HG02678 (cell line): ENCODE results near the gene TOM1L2.

Experiments
- ATAC-seq: cut with Tn5 transposase; IDR thresholded peaks from one replicate; pipeline ENCODE4 v1.9.1; 2021; ENCODE audit warnings: mild to moderate bottlenecking, moderate library complexity; ENCODE audit not compliant: unreplicated experiment

TOM1L2 gene

DNA sequence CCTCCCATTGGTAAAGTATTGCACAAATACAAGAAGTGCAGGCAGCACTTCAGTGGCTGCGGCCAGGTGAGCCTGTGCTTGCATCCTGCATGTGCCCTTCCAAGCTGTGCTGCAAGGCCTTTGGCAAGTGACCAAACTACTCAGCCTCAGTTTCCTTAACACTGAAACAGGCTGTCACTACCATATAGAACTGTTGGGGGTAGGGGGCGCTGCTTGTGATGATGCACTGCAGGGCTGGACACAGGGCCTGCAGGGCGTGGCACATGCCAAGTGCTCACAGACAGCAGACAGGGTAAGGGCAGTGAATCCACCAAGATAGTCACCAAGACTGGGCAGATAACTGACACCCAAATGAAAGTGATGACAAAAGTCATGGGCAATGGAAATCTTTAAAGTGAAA is 69.8 kb downstream of the TOM1L2 start:
- ATAC-seq, result no peak

DNA sequence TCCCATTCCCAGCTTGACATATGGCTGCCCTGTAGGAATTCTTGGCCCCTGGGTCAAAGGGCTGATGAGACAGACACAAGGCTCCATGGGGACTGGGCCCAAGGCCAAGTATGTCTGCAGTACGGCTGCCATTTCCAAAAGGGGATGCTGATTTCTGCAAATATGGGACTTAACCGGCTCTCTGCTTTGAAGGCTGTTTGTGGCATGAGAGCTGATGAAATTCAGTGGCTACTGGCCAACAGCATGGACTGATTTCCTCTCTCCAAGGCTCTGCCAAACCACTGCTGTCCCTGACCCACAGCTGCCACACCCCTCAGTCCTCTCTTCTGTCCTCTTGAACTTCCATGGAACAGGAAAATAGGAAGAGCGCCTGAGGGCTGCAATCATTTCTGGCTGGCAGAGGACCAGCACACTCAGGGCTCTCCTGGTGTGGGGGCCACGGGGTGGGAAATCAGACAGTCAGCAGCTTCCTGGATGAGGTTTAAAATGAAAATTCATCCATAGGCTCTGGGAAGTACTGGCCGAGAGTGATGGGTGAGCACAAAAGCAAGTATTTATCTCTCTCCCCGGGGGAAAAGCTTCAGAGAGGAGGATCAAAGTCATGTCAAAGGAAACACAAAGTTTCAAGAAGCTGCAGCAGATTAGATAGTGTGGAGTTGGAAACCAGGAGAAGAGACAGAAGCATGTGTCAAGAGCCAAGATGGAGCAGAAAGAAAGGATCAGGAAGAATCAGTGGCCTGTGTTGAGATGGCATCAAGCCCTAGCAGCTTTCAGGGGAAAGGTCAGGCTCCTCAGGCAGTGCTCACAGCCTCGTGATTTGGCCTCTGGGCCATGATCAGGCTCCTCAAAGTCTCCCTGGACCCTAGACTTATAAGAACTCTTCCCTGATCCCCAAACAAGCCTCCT is 71.3 kb downstream of the TOM1L2 start:
- no peak for ATAC-seq

DNA sequence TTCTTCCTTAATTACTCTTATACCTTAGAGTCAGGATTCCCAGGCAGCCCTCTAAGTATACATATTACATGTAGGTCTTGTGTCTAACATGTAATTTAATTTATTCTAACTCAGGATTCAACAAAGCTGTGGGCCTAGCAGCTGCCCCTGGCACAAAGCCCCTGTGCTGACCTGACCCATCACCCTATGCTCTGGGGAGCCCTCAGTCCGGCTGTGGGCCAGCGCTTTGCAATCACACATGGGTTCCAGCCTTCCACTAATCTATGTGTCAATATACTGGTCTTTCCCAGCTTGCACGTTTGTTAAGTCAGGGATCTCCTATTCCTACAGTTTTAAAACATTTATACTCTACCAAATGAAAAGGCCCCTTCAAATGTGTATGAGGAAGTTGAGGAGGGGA is 72.7 kb downstream of the TOM1L2 start:
- no peak for ATAC-seq

DNA sequence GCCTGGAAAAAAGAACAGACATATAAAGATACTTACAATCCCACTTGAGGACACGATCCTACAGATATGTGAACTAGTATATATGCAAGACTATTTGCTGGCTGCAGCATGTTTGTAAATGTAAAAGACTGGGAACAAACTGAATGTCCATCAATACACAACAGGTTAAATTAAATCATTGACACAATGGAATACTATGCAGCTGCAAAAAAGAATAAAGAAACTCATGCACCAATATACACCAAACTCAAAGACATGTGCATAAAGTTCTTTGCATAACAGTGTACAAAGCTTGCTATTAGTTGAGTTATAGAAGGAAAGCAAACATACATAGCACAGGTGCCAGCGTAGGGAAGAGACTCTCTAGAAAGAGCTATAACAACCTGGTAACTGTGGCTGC is 73.5 kb downstream of the TOM1L2 start:
- ATAC-seq, result no peak

DNA sequence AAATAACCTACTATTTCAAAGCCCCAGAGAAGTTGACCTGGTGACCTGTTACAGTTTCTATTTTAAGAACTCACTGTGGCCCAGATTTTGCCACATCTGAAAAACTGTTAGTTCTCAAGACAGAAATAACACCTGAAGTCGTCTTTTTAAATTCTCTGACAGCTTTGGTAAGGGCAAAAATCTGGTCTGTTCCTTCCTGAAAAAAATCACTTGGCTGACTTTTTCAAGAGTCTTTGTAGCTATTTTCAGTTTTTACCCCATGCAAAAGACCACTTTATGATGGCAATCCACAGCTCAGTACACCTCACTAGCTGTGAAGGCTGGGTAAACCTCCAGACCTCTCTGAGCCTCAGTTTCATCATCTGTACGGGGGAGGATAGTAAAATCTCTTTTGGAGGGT is 74.8 kb downstream of the TOM1L2 start:
- ATAC-seq, result peak; percentile 59

DNA sequence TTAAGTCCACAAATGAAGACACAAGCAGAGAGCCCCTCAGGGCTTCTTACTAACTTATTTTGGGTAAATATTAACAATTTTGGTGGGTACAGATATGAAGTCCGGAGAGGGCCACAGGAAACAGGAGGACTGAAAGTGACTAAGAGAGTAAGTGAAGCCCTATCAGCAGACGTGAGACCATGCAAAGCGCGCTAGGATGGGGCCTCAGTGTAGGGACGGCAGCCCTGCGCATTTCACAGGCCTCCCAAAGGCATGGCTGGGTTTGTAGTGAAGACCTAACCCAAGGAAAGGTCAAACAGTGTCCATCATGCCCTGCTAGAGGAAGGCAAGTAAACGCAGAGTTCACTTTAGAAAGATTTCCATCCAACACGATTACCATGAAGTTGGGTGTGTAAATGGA is 75.5 kb downstream of the TOM1L2 start:
- no peak for ATAC-seq

DNA sequence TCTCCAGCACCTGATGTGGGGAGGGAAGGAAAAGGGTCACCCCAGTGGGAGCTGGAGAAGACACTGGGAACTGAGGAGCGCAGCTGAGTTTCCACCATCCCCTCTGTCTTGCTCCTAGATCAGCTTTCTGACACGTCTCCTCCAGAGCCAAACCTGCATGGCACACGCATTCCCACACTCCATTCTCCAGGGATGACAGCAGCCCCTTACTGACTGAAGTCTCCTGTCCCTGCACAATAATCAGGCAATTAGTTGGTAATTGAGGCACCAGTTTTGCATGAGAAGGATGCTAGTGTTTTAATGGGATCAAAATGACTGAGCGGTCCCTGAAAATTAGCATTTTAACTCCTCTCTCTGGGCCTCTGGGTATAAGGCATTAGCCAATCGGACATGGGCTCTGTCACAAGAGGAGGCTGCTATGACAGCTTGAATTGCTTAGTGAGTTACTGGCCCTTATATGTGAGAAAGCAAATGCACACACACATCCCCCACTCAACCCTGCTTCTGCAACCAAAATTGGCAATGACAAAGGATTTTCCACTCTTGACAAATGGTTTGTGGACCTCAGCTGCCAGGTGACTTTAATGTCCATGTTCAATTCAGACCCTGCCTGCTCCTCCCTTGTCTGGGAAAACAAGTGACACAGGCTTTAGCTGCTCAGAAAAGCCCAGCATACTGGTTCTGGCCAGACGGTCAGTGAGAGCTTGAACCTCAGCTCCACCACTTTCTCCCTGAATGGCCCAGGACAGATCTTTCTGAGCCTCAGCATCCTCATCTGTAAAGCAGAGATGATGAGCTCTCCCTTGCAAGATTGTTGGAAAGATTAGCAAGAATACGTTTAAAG is 78.2 kb downstream of the TOM1L2 start:
- no peak for ATAC-seq

DNA sequence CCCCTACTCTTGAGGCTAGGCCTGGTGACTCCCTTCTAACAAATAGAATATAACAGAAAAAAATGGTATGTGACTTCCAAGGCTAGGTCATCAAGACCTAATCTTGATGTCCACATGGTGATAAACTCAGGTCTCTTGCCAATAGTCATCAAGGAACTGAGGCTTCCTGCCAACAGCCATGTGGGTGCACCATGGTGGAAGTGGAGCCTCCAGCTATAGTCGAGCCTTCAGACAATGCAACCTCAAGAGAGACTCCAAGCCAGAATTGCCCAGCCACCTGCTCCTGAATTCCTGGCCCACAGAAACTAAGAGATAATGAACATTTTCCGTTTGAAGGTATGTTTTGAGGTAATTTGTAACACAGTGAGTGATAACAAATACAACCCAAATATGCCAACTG is 79.5 kb downstream of the TOM1L2 start:
- no peak for ATAC-seq

DNA sequence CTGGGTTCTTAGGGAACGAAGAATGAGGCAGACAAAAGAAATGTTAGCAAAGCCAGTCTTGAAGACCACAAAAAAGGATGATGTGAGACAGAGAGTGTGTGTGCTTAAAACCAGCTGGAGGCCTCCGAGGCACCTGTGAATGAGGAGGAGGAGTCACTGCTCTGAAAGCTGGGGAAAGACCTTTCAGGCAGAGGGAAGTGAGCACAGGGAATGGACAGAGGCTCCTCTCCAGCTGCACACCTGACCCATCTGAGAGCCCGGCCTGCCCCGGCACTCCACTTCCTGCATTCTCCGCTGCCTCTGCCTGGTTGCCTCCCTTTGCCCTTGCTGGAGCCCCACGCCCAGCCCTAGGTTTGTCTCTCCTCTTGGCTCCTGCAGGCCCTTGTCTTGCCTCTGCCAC is 80.2 kb downstream of the TOM1L2 start:
- ATAC-seq, result no peak

DNA sequence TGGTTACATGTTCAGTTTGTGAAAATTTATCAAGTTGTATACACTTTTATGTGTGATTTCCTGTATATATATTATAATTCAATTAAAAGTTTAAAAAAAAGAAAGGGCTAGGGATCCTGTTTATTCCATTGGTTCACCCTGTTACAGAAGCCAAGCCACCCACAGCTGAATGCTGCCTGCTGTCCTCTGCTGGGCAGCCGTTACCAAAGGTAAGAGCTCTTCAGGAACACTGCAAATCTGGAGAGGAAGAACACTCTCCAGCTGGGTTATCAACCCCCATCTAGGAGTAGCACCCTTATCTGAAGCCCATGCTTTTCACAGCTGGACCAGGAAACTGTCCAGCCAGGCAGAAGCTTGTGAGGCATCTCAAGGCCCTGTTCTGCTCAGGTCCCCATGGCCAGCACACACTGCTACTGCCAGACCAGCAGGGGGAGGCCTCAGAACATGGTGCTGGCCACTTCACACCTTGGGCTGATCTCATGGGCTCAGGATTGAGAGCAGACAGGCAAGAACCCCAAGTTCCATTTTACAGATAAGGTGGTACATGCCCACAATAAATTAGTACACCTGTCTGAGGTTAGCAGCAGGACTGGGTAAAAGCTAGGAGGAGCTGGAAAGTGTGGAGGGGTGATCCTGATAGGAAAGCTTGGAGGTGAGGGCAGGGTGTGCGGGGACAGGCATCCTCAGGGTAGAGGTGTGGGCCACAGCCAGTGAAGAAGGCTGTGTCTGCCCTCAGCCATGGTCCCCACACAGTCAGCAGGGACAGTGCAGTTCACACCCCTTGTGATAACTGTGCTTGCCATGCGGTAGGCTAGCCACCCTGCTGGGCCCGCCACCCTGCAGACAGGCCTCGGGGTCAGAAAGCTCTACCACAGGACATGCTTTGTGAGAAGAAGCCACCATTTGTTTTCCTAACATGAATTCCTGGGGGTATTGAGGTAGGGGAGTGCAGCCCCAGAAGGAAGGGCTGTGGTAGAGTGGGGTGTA is 81.1 kb downstream of the TOM1L2 start:
- no peak for ATAC-seq

DNA sequence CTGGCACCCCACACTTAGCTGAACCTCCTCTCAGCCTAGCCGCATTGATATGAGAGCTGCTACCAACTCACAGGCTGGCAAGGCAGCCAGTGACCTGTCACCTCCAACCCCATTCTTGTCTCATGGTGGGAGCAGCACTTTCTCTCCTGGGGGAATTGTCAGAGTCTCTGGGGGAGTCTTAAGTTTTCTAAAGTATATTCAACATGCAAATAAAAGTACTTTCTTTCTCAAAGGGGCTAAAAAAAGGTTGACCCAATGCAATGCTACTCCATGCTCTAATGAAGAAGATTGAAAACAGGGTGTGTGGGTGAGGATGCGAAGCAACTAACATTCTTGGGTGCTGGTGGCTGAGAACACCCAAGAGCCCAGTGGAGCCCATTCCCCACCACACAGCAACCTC is 82.3 kb downstream of the TOM1L2 start:
- no peak for ATAC-seq

DNA sequence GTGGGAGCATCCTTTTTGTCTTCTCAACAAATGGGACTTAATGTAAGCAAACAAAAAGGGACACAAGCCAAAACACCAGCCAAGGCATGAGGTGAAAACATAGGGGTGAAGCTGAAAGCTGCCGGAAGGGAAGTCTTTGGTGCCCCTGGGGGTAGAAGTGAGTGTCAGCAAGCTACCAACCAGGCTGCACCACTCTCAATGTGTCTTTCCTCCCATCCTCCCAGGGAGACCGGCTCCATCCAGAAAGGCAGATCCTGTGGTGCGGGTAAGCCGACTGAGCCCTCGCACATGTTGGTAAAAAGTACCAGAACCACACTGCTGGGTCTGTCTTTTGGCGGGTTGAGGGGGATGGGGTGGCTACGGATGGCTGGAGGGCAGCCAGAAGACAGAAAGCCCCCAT is 83.4 kb downstream of the TOM1L2 start:
- no peak for ATAC-seq

DNA sequence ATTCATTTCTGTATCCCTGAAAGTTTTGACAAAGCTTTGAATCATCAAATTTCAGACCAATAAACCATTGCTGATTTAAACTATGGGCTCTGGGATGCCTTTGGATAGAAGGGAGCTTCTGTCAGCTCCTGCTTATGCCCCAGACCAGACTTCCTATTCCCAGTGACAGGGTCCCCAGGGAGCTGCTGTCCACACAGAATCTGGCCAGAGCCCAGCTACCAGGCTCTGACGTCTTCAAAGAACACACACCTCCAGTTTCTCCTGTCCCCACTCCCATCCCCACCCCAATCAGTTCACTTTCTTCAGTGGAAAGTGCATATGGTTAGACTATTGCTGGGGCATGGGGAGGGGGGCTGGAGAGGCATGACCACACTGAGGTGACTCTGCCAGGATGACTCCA is 83.8 kb downstream of the TOM1L2 start:
- ATAC-seq, result no peak

DNA sequence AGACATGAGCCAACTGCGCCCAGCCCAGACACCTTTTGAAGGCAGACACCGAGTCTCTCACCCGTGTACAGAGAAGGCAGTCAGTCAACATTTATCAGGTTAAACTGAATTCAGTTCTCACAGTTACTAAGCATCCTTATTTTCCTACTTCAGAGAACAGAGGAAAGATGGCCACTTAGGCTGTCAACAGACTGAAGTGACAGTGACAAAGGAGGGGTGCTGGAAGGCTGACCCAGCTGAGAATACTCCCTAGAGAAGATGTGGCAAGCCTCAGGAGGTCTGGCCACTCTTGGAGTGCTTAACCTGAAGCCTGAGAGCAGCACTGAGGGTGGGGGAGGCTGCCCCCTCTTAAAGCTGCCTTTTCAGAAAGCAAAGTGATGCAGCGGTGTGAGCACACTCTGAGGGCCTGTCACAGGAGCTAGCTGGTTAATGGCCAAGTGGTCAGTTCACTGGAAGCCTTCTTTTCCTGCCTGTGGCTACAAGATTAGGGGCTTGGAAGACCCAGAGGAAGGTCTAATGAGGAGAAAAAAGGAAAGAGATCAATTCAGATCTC is 84.4 kb downstream of the TOM1L2 start:
- ATAC-seq, result no peak

DNA sequence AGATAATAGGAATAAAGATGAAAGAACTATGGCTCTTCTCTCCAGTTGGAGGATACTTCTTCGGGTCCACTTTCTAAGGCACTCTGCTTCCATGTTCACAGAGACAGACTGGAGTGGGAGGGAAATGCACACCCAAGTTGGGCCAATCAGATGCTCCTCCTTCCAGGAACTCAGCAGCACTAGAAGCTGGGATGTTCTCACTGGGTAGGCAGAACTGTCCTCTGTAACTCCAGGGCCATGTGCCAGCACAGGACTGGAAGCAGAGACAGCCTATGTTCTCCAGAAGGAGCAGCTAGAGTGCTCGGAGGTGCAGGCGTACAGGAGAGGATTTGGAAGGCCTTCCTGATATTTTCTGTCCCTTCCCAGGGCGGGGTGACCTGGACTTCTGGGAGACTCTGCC is 85.5 kb downstream of the TOM1L2 start:
- ATAC-seq, result no peak

DNA sequence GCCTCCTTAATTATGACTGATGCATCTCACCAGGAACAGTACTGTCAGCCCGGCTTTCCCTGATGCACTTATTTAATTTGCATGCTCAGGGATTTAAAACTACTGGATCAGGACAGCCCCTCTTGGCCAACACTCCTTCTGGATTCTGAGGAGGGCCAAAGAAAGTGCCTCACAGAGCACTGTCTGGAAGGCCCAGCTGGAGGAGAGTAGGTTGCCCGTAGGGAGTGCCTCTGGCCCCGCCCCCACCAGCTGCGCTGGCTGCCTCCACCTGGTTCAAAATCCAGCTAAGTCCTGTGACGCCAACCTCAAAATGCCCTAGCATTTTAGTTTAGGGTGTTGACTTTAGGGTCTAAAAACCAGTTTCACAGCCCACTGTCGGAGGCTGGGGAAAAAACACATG is 86.0 kb downstream of the TOM1L2 start:
- no peak for ATAC-seq

DNA sequence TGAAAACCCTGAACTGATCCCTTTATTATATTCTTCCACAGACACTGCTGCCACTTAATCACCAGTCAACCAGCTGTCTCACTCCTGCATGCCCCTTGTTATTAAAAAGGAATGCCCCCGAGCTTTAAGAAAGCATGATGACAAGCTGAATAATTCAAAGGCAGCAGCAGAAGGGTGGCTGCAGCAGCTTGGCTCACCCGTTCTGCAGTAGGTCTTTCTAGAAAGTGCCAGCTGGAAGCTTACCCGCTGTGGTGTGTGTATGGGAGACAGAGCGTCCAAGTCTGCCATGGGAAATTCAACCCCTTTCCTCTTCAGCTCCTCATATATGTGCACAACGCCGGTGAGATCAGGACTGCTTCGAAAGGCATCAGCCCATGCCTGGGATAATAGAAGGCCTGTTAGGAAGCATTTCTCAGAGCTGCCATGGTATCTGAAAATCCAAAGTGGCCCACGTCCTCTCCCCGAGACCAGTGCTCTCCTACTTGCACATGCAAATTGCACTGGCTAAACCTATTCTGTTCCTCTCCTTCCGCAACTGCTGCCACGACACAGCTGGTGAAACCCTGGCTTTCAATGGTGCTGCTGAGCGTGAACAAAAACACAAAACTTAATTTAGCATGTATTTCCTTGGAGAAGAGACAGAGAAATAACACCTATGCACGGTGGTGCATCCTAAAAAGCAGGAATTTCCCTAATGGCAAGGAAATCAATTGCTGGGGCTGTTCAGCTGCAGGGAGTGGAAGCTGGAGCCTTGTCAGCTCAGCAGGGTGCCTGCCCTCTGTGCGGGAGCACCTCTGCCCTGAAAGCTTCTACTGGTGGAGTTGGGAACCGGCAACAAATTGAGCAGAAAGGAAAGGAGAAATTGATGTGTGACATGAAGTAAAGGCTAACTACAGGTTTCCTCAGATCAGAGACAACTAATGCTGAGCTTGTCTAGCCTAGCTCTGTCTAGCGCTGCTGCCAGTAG is 87.5 kb downstream of the TOM1L2 start:
- ATAC-seq, result no peak

DNA sequence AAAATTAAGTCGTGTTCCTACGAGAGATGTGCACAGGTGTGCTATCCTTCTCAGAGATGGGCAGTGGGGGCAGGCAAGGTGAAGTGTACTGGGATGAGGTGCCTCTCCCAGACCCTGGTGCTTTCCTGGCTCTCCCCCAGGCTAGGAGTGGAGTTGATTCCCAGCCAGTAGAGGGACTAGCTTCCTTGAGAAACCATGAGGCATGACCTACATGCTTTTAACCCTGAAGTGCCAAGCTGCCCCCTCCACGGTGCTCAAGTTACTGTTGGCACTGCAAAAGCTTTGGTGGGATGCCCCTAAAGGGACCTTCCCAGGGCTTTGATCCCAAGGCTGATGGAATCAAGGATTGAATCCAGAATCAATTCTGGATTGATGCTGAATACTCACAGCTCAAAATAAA is 88.4 kb downstream of the TOM1L2 start:
- no peak for ATAC-seq

DNA sequence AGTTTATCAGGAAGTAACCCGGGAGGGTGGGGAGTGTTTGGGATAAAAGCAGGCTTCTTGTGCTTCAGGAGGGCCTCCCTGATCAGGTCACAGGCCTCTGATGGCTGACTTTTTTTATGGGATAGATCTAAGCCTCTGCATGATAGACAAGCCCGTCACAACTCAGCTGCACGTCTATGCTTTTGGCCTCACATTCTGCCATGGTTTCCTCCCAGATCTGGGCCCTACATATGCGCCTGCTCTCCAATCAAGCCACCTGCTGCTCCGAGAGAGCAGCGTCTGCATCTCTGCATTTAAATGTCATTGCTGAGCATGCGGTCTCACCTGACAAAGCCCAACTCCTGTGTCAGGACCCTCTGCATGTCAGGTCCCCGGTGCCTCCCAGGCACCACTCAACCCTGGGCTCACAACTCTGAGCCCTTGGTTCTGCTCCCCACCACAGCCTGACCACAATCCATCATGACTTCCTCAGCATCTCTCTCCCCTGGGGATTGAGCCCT is 90.1 kb downstream of the TOM1L2 start:
- no peak for ATAC-seq
